Measurements from ENCODE around the gene LAMP1.

The LAMP1 gene

DNA sequence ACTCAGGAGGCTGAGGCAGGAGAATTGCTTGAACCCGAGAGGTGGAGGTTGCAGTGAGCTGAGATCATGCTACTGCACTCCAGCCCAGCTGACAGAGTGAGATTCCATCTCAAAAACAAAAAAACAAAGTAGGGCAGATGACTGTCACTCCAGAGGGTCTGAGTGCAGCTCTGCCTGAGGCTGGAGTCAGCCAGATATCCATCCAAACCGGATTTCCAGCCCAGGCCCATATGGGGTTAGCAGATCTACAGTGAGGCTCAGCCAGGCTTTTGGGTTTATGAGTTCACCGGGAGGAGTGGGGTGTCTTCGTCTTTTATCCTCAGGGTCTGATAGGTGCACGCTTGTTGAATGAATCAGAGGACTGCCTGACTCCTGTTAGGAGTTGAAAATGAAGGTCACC lies 19.0 kb downstream of the LAMP1 start:
- no peak overlapping the region for H3K27ac ChIP-seq (ENCODE audit: low read depth, low read length)
- no peak overlapping the region for H2AFZ ChIP-seq (ENCODE audit: low read length, unreplicated experiment)
- no peaks in the 10 kb centered on the region for H3K4me1 ChIP-seq (ENCODE audit: control insufficient read depth, insufficient read depth, low read length, unreplicated experiment)
- H3K27me3 ChIP-seq (ENCODE audit: insufficient read depth, low read length): no peaks in the 10 kb centered on the region
- H3K4me3 ChIP-seq (ENCODE audit: low read depth, low read length): no peak overlapping the region
- peaks cover 27% of the 10 kb centered on the region; the same call in 1 of the 2 replicates for H3K36me3 ChIP-seq (ENCODE audit: insufficient read depth, low read length)
- peaks cover 13% of the 10 kb centered on the region for H3K79me2 ChIP-seq (ENCODE audit: control insufficient read depth, insufficient read depth, low read length, unreplicated experiment)

DNA sequence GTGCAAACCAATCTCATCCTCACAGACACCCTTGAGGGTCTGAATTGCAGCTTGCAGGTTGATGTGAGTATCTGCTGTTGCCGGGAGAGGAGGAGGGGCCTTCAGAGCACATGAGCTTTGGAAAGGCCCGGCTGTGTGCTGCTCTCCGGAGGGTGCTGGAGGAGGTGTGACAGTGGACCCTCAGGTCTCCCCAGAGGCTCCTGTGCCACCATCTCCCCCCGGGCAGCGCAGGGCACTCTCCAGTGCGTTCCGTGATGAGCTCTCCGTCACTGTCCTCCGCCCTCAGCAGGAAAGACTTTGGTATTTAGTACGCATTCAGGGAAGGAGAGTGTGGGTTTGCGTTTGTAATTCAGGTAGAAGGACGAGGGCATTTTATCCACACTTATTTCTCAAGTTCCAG lies 20.0 kb downstream of the LAMP1 start:
- Histone ChIP-seq H3K4me3 (ENCODE audit: low read depth, low read length) (no peak overlapping the region), H3K79me2 (ENCODE audit: control insufficient read depth, insufficient read depth, low read length, unreplicated experiment) (peaks cover 13% of the 10 kb centered on the region), H3K27me3 (ENCODE audit: insufficient read depth, low read length) (no peaks in the 10 kb centered on the region), H3K4me1 (ENCODE audit: control insufficient read depth, insufficient read depth, low read length, unreplicated experiment) (no peaks in the 10 kb centered on the region), H3K36me3 (ENCODE audit: insufficient read depth, low read length) (peaks cover 16% of the 10 kb centered on the region; the same call in 1 of the 2 replicates), H3K27ac (ENCODE audit: low read depth, low read length) (no peak overlapping the region), H2AFZ (ENCODE audit: low read length, unreplicated experiment) (no peak overlapping the region)

DNA sequence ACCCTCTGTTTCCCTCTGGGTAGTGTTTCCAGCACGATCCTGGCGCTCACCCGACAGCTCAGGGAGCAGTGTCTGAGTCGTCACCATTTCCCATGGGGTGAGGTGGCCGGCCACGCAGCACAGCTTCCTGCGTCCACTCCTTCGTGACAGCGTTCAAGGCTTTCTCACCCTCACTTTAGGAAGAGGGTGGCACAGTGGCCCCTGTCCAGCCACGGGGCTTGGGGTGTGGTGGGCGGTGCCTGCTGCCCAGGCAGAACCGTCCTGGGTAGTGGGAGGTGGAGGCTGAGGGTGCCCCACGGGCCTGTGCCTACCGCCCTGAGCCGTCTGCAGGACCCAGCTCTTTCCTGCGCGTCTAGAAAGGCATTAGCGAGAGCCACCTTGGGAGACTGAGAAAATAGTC lies 21.9 kb downstream of the LAMP1 start:
- Histone ChIP-seq H2AFZ (ENCODE audit: low read length, unreplicated experiment) (no peak overlapping the region), H3K4me3 (ENCODE audit: low read depth, low read length) (no peak overlapping the region), H3K79me2 (ENCODE audit: control insufficient read depth, insufficient read depth, low read length, unreplicated experiment) (peaks cover 3% of the 10 kb centered on the region), H3K27ac (ENCODE audit: low read depth, low read length) (no peak overlapping the region), H3K4me1 (ENCODE audit: control insufficient read depth, insufficient read depth, low read length, unreplicated experiment) (no peaks in the 10 kb centered on the region), H3K27me3 (ENCODE audit: insufficient read depth, low read length) (no peaks in the 10 kb centered on the region), H3K36me3 (ENCODE audit: insufficient read depth, low read length) (peaks cover 6% of the 10 kb centered on the region; the same call in 1 of the 2 replicates)

DNA sequence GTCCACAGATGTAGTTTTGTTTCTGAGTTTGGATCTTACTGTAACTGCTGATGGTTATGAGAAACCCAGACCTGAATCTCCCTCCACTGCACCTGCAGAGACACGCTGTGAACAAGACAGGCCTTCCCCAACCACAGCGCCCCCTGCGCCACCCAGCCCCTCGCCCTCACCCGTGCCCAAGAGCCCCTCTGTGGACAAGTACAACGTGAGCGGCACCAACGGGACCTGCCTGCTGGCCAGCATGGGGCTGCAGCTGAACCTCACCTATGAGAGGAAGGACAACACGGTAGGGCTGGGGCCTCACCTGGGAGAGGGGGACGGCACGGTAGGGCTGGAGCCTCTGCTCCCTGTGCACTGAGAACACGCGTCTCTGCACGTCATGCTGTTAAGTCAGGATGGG lies 22.3 kb downstream of the LAMP1 start:
- no peak overlapping the region for H3K27ac ChIP-seq (ENCODE audit: low read depth, low read length)
- H3K4me3 ChIP-seq (ENCODE audit: low read depth, low read length): no peak overlapping the region
- no peaks in the 10 kb centered on the region for H3K4me1 ChIP-seq (ENCODE audit: control insufficient read depth, insufficient read depth, low read length, unreplicated experiment)
- H3K36me3 ChIP-seq (ENCODE audit: insufficient read depth, low read length): peaks cover 6% of the 10 kb centered on the region; the same call in 1 of the 2 replicates
- H2AFZ ChIP-seq (ENCODE audit: low read length, unreplicated experiment): no peak overlapping the region
- no peaks in the 10 kb centered on the region for H3K27me3 ChIP-seq (ENCODE audit: insufficient read depth, low read length)
- peaks cover 3% of the 10 kb centered on the region for H3K79me2 ChIP-seq (ENCODE audit: control insufficient read depth, insufficient read depth, low read length, unreplicated experiment)

DNA sequence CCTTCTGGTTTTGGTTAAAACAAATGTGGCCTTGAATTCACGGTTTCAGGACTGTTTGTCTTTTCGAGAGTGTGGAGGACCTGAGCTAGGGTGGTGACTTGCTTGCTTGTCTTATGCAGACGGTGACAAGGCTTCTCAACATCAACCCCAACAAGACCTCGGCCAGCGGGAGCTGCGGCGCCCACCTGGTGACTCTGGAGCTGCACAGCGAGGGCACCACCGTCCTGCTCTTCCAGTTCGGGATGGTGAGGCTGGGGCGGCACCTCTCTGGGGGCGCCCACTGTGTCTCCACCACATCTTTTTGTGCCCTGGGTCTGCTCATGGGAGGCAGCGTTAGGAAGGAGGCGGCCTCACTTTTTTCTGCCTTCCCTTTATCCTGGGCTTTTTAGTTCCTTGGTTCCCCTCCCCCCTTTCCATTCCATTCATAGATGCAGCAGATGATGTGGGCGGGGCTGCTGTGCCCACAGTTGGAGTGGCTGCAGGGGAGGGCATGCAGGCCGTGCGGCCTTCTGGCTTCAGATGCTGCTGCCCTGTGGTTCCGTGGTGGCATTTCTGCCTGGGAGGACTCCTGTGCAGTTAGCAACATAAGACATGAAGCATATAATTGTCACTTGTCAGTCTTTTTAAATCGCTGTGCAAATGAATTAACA lies 23.3 kb downstream of the LAMP1 start:
- no peak overlapping the region for H2AFZ ChIP-seq (ENCODE audit: low read length, unreplicated experiment)
- H3K27me3 ChIP-seq (ENCODE audit: insufficient read depth, low read length): no peaks in the 10 kb centered on the region
- H3K27ac ChIP-seq (ENCODE audit: low read depth, low read length): no peak overlapping the region
- H3K4me1 ChIP-seq (ENCODE audit: control insufficient read depth, insufficient read depth, low read length, unreplicated experiment): no peaks in the 10 kb centered on the region
- H3K4me3 ChIP-seq (ENCODE audit: low read depth, low read length): no peak overlapping the region
- H3K36me3 ChIP-seq (ENCODE audit: insufficient read depth, low read length): peaks cover 6% of the 10 kb centered on the region; the same call in 1 of the 2 replicates
- peaks cover 3% of the 10 kb centered on the region for H3K79me2 ChIP-seq (ENCODE audit: control insufficient read depth, insufficient read depth, low read length, unreplicated experiment)

DNA sequence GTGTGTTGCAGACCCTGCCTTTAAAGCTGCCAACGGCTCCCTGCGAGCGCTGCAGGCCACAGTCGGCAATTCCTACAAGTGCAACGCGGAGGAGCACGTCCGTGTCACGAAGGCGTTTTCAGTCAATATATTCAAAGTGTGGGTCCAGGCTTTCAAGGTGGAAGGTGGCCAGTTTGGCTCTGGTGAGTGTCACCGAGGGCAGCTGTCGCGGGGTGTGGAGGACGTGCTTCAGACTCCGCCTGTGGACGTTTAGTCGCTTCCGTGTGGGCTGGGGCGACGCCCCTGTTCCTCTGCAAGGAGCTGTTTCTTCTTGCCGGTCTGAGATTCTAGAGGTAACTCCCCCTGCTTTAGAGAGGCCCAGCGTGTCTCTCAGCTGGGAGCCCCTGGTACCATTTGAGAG lies 24.5 kb downstream of the LAMP1 start:
- H3K79me2 ChIP-seq (ENCODE audit: control insufficient read depth, insufficient read depth, low read length, unreplicated experiment): peaks cover 3% of the 10 kb centered on the region
- H3K27ac ChIP-seq (ENCODE audit: low read depth, low read length): no peak overlapping the region
- no peaks in the 10 kb centered on the region for H3K4me1 ChIP-seq (ENCODE audit: control insufficient read depth, insufficient read depth, low read length, unreplicated experiment)
- no peak overlapping the region for H3K4me3 ChIP-seq (ENCODE audit: low read depth, low read length)
- no peaks in the 10 kb centered on the region for H3K27me3 ChIP-seq (ENCODE audit: insufficient read depth, low read length)
- no peak overlapping the region for H2AFZ ChIP-seq (ENCODE audit: low read length, unreplicated experiment)
- peaks cover 6% of the 10 kb centered on the region; the same call in 1 of the 2 replicates for H3K36me3 ChIP-seq (ENCODE audit: insufficient read depth, low read length)

DNA sequence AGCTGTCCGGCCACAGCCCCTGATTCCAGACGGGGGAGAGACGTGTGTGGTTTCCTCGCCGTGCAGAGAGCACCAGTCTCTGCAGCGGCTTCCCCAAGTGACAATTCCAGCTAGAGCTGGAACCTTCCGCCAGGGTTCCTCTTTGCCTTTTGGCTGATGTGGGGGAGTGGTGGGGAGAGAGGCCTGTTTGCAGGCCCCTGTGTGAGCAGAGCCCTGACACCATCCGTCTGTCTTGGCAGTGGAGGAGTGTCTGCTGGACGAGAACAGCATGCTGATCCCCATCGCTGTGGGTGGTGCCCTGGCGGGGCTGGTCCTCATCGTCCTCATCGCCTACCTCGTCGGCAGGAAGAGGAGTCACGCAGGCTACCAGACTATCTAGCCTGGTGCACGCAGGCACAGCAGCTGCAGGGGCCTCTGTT lies 25.0 kb downstream of the LAMP1 start:
- Histone ChIP-seq H3K27ac (ENCODE audit: low read depth, low read length) (no peak overlapping the region), H3K36me3 (ENCODE audit: insufficient read depth, low read length) (peaks cover 6% of the 10 kb centered on the region; the same call in 1 of the 2 replicates), H3K79me2 (ENCODE audit: control insufficient read depth, insufficient read depth, low read length, unreplicated experiment) (peaks cover under 1% of the 10 kb centered on the region), H2AFZ (ENCODE audit: low read length, unreplicated experiment) (no peak overlapping the region), H3K4me3 (ENCODE audit: low read depth, low read length) (no peak overlapping the region), H3K27me3 (ENCODE audit: insufficient read depth, low read length) (no peaks in the 10 kb centered on the region), H3K4me1 (ENCODE audit: control insufficient read depth, insufficient read depth, low read length, unreplicated experiment) (no peaks in the 10 kb centered on the region)

DNA sequence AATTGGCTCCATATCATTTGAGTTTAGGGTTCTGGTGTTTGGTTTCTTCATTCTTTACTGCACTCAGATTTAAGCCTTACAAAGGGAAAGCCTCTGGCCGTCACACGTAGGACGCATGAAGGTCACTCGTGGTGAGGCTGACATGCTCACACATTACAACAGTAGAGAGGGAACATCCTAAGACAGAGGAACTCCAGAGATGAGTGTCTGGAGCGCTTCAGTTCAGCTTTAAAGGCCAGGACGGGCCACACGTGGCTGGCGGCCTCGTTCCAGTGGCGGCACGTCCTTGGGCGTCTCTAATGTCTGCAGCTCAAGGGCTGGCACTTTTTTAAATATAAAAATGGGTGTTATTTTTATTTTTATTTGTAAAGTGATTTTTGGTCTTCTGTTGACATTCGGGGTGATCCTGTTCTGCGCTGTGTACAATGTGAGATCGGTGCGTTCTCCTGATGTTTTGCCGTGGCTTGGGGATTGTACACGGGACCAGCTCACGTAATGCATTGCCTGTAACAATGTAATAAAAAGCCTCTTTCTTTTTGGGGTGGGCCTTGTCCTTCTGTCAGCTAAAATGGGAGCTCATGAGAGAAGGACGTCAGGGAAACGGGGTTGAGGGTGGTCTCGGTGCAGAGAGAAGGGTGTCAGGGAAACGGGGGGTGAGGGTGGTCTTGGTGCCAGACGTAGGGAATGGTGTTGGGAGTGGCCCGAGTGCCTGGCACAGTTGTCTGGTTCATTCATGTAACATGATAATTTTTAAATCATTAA lies 26.0 kb downstream of the LAMP1 start:
- H3K79me2 ChIP-seq (ENCODE audit: control insufficient read depth, insufficient read depth, low read length, unreplicated experiment): no peaks in the 10 kb centered on the region
- H3K4me3 ChIP-seq (ENCODE audit: low read depth, low read length): no peak overlapping the region
- H3K4me1 ChIP-seq (ENCODE audit: control insufficient read depth, insufficient read depth, low read length, unreplicated experiment): no peaks in the 10 kb centered on the region
- H3K27me3 ChIP-seq (ENCODE audit: insufficient read depth, low read length): no peaks in the 10 kb centered on the region
- no peak overlapping the region for H2AFZ ChIP-seq (ENCODE audit: low read length, unreplicated experiment)
- no peak overlapping the region for H3K27ac ChIP-seq (ENCODE audit: low read depth, low read length)
- H3K36me3 ChIP-seq (ENCODE audit: insufficient read depth, low read length): 0 out of 2 replicates have a peak, but pooled peaks cover 6% of the 10 kb centered on the region

DNA sequence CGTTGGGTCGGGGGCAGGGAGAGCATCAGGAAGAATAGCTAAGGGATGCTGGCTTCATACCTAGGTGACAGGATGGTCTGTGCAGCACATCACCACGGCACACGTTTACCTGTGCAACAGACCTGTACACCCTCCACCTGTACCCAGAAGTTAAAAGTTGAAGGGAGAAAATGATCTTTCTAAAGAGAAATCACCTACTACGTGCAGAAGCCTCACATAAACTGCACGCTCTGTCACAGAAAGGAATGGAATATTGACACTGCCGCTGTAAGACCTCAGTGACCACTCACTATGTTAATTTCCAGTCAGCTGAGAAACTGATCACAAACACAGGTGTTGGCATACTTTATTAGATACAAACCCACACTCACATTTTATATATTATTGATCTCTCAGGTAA lies 26.8 kb downstream of the LAMP1 start:
- H3K36me3 ChIP-seq (ENCODE audit: insufficient read depth, low read length): 0 out of 2 replicates have a peak, but pooled peaks cover 6% of the 10 kb centered on the region
- H3K27me3 ChIP-seq (ENCODE audit: insufficient read depth, low read length): no peaks in the 10 kb centered on the region

DNA sequence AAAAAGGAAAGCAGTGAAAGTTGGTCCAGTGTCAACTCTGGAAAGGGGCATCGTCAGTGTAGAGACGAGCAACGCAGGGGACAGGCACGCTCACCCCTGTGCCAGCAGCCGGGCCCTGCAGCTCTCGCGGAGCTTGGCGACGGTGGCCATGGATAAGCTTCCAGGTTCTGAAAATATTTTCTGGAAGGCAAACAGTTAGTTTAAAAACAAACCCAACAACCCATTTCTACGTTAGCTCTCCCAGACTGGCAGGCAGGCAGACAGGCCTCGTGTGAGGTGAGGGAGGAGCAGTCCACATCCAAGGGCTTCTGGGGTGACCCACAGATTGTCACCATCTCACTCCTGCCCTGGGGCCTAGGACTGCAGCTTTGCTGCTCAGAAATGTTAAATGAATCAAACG lies 27.4 kb downstream of the LAMP1 start:
- Histone ChIP-seq H2AFZ (ENCODE audit: low read length, unreplicated experiment) (no peak overlapping the region), H3K27me3 (ENCODE audit: insufficient read depth, low read length) (no peaks in the 10 kb centered on the region), H3K79me2 (ENCODE audit: control insufficient read depth, insufficient read depth, low read length, unreplicated experiment) (no peaks in the 10 kb centered on the region), H3K36me3 (ENCODE audit: insufficient read depth, low read length) (0 out of 2 replicates have a peak, but pooled peaks cover 6% of the 10 kb centered on the region), H3K4me1 (ENCODE audit: control insufficient read depth, insufficient read depth, low read length, unreplicated experiment) (no peaks in the 10 kb centered on the region), H3K4me3 (ENCODE audit: low read depth, low read length) (no peak overlapping the region), H3K27ac (ENCODE audit: low read depth, low read length) (no peak overlapping the region)

More for the DNA sequence above, 26.8 kb downstream of the LAMP1 start:
- Histone ChIP-seq H3K4me1 (ENCODE audit: control insufficient read depth, insufficient read depth, low read length, unreplicated experiment) (no peaks in the 10 kb centered on the region), H3K79me2 (ENCODE audit: control insufficient read depth, insufficient read depth, low read length, unreplicated experiment) (no peaks in the 10 kb centered on the region), H2AFZ (ENCODE audit: low read length, unreplicated experiment) (no peak overlapping the region), H3K4me3 (ENCODE audit: low read depth, low read length) (no peak overlapping the region), H3K27ac (ENCODE audit: low read depth, low read length) (no peak overlapping the region)

DNA sequence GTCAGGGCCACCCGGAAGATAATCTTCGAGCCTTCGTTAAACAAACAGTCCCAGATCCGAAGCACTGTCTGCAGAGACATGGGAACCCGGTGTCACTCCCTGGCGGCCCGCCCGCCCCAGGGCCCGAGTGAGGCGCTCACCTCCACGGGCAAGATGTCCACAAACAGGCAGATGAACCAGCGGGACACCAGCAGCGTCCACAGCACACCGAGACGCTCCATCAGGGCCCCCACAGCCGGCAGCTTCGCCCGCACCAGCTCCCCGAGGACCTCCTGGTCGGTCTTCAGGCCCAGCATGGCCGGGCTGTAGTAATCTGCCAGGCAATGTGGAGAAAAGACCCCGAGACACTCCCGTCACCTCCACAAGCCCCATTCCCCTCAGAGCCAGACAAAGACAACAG lies 28.7 kb downstream of the LAMP1 start:
- no peaks in the 10 kb centered on the region for H3K4me1 ChIP-seq (ENCODE audit: control insufficient read depth, insufficient read depth, low read length, unreplicated experiment)
- no peaks in the 10 kb centered on the region for H3K36me3 ChIP-seq (ENCODE audit: insufficient read depth, low read length)

More for the DNA sequence above, 28.7 kb downstream of the LAMP1 start:
- no peak overlapping the region for H2AFZ ChIP-seq (ENCODE audit: low read length, unreplicated experiment)
- no peak overlapping the region for H3K4me3 ChIP-seq (ENCODE audit: low read depth, low read length)
- no peaks in the 10 kb centered on the region for H3K27me3 ChIP-seq (ENCODE audit: insufficient read depth, low read length)
- no peak overlapping the region for H3K27ac ChIP-seq (ENCODE audit: low read depth, low read length)
- no peaks in the 10 kb centered on the region for H3K79me2 ChIP-seq (ENCODE audit: control insufficient read depth, insufficient read depth, low read length, unreplicated experiment)

Data from ACC112 (cell line).